A549 (cell line): Measurements from ENCODE around the gene OR2H1.

ENCODE experiments used
- HOXB13 ChIP-seq: fragments of 250-450 bp; sonication (Bioruptor Pico); IDR thresholded peaks from 2 replicates; pipeline ENCODE4 v1.5.0; 2020; ENCODE audit warnings: low read depth, mild to moderate bottlenecking, moderate library complexity
- JUNB ChIP-seq: fragments of >200 bp; sonication (Bioruptor Twin); formaldehyde crosslinking; IDR thresholded peaks from 2 replicates; pipeline ENCODE4 v1.6.1; 2016
- POLR2A ChIP-seq: IDR thresholded peaks from 2 replicates; pipeline ENCODE4 v1.6.1; 2012; ENCODE audit warnings: mild to moderate bottlenecking, low read length
- SMC3 ChIP-seq: fragments of >200 bp; sonication (Bioruptor Twin); formaldehyde crosslinking; IDR thresholded peaks from 3 replicates; pipeline ENCODE4 v1.6.1; 2018; ENCODE audit warnings: inconsistent platforms
- TF ChIP-seq, protein P1 (sequence below): fragments of >200 bp; sonication (Bioruptor Twin); formaldehyde crosslinking; IDR thresholded peaks from 3 replicates; pipeline ENCODE4 v1.5.1; 2016

- TF ChIP-seq POLR2A = no peak
- TF ChIP-seq, protein P1, sequence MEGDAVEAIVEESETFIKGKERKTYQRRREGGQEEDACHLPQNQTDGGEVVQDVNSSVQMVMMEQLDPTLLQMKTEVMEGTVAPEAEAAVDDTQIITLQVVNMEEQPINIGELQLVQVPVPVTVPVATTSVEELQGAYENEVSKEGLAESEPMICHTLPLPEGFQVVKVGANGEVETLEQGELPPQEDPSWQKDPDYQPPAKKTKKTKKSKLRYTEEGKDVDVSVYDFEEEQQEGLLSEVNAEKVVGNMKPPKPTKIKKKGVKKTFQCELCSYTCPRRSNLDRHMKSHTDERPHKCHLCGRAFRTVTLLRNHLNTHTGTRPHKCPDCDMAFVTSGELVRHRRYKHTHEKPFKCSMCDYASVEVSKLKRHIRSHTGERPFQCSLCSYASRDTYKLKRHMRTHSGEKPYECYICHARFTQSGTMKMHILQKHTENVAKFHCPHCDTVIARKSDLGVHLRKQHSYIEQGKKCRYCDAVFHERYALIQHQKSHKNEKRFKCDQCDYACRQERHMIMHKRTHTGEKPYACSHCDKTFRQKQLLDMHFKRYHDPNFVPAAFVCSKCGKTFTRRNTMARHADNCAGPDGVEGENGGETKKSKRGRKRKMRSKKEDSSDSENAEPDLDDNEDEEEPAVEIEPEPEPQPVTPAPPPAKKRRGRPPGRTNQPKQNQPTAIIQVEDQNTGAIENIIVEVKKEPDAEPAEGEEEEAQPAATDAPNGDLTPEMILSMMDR = no peak
- TF ChIP-seq JUNB = no peak
- no peak for TF ChIP-seq HOXB13 (CRISPR knock-in tag)
- TF ChIP-seq SMC3 = no peak
Measured at GRCh38 chr6:29424168-29424567, 32.8 kb upstream of the OR2H1 start.
